ENCODE measurements around the gene MORN5.
A peak's percentile ranks its signal among the peaks of the same experiment; 100 is the strongest.

MORN5 gene

DNA sequence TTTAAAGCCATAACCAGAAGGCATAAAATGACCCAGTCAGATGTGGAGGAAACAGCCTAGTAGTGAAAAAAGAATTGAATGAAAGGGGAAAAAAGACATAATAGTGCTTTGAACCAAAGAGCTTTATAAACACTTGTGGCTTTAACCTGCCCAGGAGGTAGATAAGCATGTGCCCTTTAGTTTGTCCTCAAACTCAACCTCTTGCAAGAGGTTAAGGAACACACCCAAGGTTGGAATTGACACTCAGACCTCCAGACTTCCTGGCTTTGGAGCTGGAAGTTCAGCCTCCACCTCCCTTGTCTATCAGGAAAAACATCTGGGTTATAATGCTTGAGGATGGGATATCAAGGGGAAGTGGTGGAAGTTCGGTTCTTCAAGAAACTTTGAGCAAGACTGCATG lies 16.4 kb upstream of the MORN5 start:
- no peak for DNase-seq (ENCODE audit: low read depth in 2 of 2)

GRCh38 chr9:122143876-122144405 lies 15.8 kb upstream of the MORN5 start:
- no peak for DNase-seq (ENCODE audit: low read depth in 2 of 2)

DNA sequence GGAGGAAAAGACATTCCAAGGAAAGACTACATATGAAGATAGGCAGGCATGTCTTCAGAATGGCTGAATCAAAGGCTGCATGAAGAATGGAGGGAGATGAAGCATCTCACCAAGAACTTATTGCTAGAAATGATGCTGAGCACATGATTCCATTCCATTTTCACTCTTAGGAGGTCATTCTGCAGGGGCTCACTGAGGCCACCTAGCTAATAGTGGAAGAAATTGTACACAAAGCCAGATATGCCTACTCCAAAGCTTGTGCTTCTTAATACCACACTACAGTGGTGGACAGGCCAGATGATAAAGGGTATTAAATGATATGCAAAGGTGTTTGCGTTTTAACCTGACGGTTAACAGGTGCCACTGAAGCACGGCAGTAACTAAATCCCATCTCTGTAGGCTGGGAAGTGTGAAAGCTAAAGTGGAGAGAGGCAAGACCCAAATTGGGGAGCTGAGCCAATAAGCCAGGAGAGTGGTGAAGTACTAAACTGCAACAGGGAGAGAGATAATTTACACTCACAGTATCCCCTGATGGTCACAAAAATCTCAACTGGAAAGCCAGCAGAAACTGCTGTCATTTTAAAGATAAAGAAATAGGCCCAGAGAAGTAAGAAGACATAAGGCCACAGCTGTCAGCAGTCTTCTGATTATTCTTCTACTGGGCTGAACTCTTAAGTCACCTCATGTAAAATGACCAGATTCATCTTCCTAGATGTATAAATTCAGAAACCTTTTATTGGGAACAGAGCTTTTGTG lies 14.7 kb upstream of the MORN5 start:
- DNase-seq (ENCODE audit: low read depth in 2 of 2), result no peak

DNA sequence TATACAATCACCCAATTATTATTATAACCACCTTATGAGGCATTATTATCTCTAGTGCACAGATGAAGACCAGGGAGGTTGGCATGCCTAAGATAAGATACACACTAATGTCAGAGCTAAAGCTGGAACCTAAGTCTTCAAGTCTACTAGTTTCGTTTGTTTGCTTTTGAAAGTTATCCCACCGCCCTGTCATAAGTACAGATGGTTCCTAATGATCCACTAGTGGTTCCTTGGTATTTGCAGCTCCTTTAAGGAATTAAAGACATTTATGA lies 14.2 kb upstream of the MORN5 start:
- no peak for DNase-seq (ENCODE audit: low read depth in 2 of 2)

- DNase-seq (ENCODE audit: low read depth in 2 of 2), result no peak
Observed at GRCh38 chr9:122151267-122151828, 8.4 kb upstream of the MORN5 start.

DNA sequence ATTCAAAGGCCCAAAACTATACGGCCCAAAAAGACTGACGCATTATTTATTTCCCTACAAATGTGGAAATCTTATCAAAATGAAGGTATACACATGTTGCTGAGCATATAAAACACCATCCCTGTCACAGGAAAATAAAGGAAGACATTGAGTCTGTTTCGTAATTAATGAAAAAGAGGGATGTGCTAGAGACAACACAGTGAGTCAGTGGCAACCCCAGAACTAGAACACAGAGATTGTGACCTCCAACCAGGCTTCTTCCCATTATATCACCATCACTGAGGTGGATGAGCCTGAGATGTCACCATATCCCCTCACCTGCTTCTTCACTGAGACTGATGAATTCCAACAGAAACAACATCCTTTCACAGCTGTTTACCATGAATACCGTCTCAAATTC lies 3.9 kb upstream of the MORN5 start:
- no peak for DNase-seq (ENCODE audit: low read depth in 2 of 2)

DNA sequence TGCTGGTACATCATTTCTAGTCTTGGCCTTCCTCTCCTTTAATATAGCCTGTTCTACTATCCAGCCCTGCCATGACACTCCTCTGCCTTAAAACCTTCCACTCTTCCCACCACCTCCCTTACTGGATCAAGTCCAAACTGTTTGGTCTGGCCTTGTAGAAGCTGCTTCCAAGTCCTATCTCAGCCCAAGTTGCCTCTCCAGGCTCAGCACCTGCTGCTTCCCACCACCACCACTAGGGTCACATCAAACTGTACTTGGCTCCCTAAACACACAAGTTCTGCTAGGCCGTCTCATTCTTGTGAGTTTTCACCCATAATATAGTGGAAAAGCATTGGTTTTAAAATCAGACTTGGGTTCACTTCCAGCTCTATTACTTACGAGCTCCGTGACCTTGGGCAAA lies 1.5 kb upstream of the MORN5 start:
- peak in 1 of 2 donors; percentile 5 for DNase-seq (ENCODE audit: low read depth in 2 of 2)

- DNase-seq (ENCODE audit: low read depth in 2 of 2), result no peak
Observed at GRCh38 chr9:122159925-122160246, 178 bp downstream of the MORN5 start.

GRCh38 chr9:122162415-122162814 lies 2.7 kb downstream of the MORN5 start:
- no peak for DNase-seq (ENCODE audit: low read depth in 2 of 2)

DNA sequence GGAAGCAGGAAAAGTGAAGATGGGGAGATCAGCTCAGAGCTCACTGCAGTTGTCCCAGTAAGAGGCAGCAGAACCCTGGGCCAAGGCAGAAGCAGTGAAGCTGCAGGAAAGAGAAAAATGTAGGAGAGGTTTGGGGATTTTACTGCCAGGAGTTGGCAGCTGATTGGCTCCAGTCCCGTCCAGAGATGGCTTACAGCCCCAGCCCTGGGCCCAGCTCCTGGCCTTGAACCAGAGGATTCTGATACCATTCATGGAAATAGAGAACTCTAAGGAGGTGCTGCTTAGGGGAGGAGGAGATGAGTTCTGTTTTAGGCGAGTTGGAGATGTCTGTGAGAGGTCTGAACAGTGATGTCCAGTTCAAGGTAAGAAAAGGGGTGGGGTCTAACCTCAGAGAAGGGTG lies 4.6 kb downstream of the MORN5 start:
- DNase-seq (ENCODE audit: low read depth in 2 of 2), result no peak

DNA sequence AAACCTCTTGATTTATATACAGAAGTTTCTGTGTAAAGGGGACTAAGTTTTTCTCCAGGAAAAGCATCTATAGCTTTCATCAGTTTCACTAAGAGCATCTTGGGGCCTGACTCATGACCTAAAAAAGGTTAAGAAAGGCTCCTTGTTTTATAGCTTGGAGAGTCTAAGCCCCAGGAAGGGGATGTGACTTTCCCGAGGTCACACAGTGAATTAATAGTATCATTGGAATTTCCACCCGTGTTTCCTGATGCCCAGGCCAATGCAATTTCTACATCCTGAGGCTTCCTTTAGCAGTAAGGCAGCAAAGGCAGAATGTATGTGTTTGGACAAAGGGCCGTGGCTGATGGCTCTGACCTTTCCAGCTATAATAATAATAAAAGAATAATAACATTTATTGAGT lies 8.6 kb downstream of the MORN5 start:
- DNase-seq (ENCODE audit: low read depth in 2 of 2), result no peak

DNA sequence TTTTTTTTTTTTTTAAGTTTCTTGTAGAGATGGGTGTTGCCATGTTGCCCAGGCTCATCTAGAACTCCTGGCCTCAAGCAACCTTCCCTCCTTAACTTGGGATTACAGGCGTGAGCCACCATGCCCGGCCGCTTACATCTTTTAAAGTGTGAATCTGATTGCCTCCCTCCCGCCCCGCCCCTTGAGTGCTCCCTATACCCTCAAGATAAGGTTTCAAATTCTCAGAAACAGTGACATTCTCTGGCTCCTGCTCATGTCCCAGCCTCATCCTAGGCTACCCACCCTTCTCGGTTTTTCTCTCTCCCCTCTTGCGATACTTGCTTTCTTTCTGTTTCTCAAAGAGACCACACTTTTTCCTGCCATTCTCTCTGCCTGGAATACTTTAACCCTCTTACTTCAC lies 12.4 kb downstream of the MORN5 start:
- DNase-seq (ENCODE audit: low read depth in 2 of 2), result no peak

GRCh38 chr9:122173670-122174069 lies 14.0 kb downstream of the MORN5 start:
- no peak for DNase-seq (ENCODE audit: low read depth in 2 of 2)

DNA sequence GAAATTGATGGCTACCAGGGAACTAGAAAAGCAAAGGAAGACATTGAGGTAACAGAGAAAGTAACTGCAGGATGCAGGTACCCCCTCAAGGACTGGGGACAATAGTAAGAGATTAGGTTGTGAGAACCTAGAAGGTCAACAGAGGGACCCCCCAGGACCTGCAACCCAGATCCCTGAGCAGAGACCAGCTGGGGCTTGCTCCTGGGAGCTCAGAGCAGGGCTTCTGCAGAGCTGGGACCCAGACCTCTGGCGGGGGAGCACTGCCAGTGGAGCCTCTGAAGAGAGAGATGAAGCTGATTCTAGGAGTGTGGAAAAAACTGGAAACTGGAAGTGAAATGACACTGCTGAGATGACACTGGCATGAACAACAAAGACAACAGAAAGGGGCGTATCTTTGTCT lies 17.2 kb downstream of the MORN5 start:
- DNase-seq (ENCODE audit: low read depth in 2 of 2), result no peak

DNA sequence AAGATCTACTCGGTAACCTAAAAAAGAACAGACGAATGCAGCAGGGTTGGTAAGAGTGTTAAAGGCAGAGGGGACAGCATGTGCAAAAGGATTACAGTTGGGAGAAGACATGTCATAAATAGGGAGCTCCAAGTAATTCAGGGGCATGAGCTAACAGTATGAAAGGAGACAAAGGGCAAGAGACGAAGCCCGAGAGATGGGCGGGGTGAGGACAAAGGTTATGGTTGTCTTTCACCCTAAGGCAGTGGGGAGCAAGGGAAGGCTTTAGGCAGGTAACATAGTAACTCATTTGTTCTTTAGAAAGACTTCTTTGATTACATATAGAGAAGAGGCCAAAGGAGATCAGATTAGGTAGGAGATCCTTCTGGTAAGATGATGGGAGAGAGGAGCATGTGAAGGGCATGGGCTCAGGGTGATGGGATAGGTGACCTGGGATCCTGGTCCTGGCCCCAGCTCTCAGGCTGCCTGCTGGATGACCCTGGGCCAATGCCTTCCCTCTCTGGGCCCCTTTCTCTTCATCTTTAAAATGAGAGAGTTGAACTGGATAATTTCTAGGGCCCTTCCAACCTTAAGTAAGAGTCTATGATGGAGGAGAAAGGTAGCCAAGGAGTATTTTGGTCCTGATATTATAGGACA lies 19.5 kb downstream of the MORN5 start:
- no peak for DNase-seq (ENCODE audit: low read depth in 2 of 2)

DNA sequence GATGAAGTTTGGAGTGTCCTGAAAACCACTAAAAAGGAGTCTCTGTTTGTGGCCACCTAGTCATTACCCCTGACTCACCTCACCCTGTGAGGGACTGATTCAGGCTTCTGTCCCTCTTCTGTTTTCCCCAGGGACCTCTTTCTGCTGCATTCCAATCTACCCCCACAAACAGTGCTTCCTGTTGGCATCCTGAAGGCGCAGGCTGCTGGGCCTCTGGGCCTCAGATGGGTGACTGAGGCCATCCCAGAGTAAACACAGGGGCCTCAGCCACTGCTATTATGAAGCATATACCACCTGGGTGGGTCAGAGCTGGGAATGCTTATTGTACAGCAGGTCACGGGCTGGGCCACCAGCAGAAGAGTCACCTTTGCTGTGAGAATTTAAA lies 20.0 kb downstream of the MORN5 start:
- DNase-seq (ENCODE audit: low read depth in 2 of 2), result no peak

DNA sequence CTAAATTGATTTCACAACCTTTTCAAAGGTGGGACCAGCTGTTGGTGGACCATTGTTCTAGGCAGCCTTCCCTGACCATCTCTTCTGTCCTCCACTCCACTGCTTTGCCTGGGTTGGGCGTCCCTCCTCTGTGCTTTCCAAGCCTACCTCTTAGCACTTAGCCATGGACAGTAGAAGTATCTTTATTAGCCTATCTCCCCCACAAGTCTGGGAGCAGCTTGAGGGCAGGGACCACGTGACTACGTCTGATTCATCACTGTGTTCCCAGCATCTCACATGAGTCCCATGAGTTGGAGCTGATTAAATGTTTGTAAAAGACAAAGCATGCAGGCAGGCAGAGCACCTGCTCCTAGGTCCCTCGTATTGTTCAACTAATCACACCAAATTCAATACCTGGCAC lies 20.9 kb downstream of the MORN5 start:
- DNase-seq (ENCODE audit: low read depth in 2 of 2), result no peak

GRCh38 chr9:122183501-122183900 lies 23.8 kb downstream of the MORN5 start:
- no peak for DNase-seq (ENCODE audit: low read depth in 2 of 2)

GRCh38 chr9:122184551-122184950 lies 24.8 kb downstream of the MORN5 start:
- DNase-seq (ENCODE audit: low read depth in 2 of 2), result no peak

DNA sequence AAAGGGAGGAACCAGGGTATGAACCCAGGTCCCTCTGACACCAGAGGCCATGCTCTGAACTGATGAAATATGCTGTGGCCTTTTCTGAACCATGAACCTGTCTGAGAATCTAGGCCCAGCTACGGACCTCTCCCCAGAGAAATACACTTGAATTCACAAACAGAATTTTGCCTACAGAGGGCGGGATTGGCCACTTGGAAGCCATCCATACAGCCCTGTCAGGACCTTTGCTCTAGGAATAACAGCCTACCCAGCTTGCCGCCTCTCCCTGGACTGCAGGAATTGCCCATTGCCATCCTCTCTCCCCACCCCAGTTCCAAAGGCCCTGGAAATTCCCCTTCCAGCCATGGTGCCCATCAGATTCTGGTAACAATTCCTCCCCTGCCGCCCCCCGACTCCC lies 26.6 kb downstream of the MORN5 start:
- DNase-seq (ENCODE audit: low read depth in 2 of 2), result no peak

DNA sequence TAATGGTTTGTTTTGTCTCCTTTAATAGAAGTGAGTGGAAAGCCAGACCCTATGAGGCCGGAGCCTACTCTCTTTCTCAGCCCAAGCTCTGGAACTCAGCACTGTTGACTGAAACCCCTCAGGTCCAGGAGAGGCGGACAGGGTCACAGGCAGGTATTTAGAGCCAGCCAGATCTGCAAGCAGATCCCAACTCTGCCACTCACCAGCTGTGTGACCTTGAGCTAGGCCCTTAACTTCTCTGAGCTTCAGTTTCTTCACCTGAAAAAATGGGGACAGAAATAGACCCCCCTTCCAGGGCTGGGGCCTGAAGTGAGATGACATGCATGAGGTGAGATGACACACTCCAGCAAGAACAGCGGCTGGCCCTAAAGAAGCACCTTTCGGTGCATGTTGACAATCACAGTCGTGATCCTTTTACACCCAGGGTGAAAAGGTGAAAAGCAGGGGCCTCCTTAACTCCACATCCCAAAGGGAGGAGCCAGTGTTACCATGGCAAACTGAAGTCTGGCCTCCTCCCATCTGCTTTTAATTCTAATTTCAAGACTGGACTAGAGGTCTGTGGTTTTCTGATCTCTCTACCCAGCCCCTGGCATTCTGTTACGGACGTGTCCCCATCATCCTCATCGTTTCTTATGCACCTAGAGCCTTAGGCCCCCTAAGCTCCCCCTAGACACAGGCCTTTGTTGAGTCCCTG lies 27.2 kb downstream of the MORN5 start:
- DNase-seq (ENCODE audit: low read depth in 2 of 2), result no peak

GRCh38 chr9:122188369-122188768 lies 28.7 kb downstream of the MORN5 start:
- DNase-seq (ENCODE audit: low read depth in 2 of 2), result no peak

Measured in stimulated activated CD4-positive, alpha-beta T cell treated with anti-CD3 and anti-CD28 coated beads, Interleukin-1b, Interleukin-23, amount 100 ng/mL, for 1 hour (primary cell).